GM19438 (cell line): Measurements from ENCODE around the gene MAMDC4.
A peak's percentile ranks its signal among the peaks of the same experiment; 100 is the strongest.
"Not testable (repeated sequence)": the region's sequence is repeated elsewhere in the genome, so short reads cannot be mapped to it uniquely, and the experiment has no call there.

Experiments used
- ATAC-seq: cut with Tn5 transposase; IDR thresholded peaks from one replicate; pipeline ENCODE4 v1.9.1; 2021; ENCODE audit warnings: low read depth; ENCODE audit not compliant: unreplicated experiment

The MAMDC4 gene

DNA sequence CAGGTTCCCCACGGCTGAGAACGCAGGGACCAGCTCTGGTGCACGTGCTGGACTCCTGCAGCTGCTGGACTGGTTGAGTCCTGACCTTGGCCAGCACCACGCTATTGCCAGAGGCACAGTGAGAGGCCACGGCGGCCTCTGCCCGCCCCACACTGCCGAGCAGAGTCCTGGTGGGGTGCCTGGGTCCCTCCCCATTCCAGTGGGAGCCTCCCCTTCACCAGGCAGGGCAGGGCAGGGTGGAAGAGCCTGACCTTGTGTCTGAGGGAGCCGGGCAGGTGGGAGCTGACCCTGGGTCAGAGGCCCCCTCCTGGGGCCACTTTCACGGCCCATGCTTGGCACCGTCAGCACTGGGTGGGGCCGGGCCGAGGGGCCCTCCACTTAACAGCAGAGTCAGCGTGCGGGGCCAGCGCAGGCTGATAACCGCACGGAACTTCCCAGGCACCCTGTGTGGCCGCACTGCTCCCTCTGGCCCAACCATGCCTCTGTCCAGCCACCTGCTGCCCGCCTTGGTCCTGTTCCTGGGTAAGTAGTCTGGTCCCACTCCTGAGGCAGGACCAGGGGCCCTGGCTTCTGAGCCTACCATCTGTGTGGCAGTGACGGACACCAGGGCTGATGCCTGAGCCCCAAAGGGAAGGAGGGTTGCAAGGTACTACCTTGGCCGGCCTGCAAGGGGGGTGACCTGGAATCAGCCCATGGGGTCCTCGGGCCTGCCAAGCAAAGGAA is at the start of gene MAMDC4:
MAMDC4 (plus strand) TSS at position 406 of the 723 bp plus-strand sequence; CDS start at position 477, 71 bp downstream.
- no peak for ATAC-seq

DNA sequence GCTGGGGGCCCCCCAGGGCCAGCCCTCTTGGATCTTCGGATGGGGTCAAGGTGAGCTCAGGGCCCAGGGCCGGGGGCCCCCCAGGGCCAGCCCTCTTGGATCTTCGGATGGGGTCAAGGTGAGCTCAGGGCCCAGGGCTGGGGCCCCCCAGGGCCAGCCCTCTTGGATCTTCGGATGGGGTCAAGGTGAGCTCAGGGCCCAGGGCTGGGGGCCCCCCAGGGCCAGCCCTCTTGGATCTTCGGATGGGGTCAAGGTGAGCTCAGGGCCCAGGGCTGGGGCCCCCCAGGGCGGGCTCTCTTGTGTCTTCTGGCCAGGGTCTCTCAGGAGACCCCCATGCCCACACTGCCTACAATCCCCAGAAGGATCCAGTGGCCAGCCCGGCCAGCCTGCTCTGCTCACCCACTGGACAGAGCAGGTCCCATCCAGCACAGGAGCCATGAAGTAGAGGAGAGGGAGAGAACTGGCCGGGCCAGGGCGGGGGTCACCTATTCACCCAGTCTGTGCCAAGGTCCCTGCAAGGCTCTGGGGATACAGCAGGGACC is 49.1 kb upstream of the MAMDC4 start:
- ATAC-seq: not testable (repeated sequence)

DNA sequence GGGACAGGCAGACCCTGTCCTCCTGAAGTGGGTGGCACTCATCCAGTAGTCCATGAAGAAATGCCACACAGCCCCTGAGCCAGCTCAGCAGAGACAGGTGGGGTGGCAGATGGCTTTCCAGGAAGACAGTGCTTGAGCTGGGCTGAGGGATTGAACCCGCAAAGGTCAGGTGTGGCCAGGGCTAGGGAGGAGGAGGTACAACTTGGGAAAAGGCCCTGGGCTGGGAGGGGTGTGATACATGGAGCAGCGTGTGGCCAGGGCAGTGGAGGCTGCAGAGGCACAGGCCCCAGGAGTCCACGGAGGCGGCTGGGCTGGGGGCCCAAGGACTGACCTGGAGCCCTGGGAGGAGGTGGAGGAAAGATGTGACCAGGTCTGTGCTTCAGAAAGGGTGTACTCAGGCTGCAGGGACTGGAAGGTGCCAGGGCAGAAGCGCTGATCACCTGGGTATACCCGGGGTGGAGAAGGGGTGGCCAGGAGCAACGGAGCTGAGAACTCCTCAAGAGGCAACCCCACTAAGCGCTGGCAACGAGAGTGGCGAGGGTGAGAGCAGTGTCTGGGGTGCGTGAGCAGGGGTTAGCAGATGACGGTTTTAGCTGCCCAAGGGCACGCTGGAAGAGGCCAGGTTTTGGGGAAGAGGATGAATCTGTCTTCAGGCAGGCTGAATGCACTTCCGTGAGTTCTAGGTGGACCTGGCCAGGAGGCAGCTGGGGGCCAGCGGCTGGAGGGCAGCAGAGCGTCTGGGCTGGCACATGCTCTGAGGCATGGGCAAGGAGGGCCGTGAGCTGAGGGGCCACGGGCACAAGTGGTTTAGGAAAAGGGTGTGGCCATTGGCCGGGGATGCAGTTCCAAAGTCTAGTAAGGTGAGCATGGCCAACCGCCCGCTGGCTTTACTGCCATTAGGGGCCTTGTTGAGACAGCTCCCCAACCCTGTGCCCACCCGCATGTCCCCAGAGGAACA is 48.3 kb upstream of the MAMDC4 start:
- ATAC-seq: no peak

DNA sequence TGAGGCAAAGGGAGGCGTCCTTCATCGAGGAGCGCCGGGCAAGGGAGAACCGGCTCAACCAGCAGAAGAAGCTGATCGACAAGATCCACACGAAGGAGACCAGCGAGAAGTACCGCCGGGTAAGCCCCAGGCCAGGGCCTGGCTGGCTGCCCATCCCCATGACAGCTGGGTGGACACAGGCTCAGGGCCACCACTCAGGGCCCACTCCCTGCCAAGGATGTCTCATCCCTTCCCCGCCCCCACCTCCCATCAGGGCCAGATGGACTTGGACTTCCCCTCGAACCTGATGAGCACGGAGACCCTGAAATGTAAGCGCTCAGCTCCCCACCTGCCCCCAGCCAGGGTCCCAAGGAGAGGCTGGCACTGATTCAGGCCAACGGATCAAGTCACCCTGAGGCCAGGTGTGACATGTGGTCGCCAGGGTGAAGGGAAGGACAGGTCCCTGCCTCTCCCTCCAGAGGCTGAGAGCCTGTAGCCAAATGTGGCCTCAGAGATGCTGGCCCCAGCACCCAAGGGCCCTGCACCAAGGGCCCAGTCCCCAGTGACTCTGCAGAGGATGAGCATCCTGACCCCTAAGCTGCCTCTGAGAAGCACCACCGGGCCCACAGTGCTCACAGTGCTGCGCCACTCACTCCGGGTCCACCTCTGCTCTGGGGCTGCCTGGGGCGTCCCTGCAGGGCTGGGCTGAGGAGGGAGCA is 47.5 kb upstream of the MAMDC4 start:
- no peak for ATAC-seq

DNA sequence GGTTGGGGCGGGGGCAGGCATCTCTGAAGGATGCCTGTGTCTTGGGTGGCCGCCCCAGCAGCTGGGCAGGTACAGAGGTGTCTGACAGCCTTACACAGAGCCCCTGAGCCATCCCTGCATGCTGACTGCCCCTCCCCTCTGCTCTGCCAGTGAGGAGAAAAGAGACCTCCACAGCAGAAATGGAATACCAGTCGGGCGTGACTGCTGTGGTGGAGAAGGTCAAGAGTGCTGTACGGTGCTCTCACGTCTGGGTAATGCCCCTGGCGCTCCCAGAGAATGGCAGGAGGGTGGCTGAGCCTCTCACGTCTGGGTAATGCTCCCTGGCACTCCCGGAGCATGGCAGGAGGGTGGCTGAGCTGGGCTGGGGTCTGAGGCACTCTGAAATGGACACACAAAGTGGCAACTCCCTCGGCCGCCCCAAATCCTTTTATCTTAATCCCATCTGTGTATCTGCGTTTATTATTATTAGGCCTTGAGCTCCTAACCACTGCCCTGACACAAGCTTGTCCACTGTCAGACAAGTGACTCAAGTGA is 46.9 kb upstream of the MAMDC4 start:
- ATAC-seq: no peak

DNA sequence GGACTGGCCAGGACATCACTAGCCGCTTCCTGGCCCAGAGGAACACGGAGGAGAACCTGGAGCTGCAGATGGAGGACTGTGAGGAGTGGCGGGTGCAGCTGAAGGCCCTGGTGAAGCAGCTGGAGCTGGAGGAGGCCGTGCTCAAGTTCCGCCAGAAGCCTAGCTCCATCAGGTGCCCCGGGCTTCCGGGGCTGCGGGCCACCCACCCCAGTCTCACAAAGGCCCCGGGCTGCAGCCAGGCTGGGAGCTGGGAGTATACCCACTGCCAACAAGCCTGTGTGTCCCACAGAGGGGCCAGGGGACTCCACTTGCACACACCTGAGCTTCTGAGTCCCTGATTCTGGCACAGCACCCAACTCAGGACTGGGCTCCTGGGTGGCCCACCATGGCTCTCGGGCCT is 46.1 kb upstream of the MAMDC4 start:
- ATAC-seq: no peak

DNA sequence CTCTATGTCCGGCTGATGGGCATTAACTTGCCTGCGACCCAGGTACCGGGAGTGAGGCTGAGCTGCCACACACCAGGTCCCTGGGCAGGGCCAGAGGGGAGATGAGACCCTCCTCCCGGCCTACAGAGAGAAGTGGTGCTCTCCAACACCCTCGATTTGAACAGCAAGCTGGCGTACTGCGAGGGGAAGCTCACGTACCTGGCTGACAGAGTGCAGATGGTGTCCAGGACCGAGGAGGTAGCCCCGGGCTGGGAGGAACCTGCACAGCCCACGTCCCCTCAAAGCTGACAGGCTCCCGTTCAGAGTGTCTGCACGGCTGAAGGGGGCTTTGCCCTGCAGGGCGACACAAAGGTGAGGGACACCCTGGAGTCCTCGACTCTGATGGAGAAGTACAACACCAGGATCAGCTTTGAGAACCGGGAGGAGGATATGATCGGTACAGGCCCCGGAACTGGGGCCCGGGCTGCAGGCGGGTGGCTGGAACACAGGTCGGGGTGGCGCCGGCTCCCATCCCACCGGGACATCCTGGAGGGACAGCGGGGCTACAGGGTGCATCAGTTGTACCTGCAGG is 45.4 kb upstream of the MAMDC4 start:
- no peak for ATAC-seq

DNA sequence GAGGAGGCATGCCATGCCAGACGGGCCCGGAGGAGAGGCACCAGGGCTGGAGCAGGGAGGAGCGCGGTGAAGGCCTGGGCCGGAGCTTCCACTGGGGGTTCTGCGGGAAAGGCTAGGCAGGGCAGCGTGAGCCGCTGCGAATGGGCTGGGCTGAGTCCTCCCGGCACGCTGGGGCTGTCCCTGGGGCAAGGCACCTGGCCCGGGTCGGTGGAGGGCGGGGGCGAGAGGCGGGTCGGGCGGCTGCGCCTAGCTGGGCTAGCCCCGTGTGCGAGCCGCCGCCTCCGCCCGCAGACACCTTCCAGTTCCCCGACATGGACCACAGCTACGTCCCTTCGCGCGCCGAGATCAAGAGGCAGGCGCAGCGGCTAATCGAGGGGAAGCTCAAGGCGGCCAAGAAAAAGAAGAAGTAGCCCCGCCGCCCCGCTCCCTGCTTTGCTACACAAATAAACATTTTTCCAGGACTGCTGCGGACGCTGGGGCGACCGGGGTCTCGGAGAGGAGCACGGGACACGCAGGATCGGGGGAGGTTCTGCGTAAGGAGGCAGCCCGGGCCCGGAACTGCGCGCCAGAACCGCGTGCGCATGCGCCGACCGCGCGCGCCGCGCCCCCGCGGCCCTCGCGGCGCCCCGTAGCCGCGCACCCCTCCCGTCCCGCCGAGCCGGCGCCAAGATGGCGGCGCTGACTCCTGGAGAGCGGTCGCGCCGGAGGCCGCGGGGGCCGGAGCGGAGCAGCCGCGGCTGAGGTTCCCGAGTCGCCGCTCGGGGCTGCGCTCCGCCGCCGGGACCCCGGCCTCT is 44.7 kb upstream of the MAMDC4 start, which contains the start of gene RABL6:
RABL6 (plus strand) TSS at position 668 of the 794 bp plus-strand sequence. CDS start 249 bp downstream, outside the sequence.
- ATAC-seq: peak; percentile 74

DNA sequence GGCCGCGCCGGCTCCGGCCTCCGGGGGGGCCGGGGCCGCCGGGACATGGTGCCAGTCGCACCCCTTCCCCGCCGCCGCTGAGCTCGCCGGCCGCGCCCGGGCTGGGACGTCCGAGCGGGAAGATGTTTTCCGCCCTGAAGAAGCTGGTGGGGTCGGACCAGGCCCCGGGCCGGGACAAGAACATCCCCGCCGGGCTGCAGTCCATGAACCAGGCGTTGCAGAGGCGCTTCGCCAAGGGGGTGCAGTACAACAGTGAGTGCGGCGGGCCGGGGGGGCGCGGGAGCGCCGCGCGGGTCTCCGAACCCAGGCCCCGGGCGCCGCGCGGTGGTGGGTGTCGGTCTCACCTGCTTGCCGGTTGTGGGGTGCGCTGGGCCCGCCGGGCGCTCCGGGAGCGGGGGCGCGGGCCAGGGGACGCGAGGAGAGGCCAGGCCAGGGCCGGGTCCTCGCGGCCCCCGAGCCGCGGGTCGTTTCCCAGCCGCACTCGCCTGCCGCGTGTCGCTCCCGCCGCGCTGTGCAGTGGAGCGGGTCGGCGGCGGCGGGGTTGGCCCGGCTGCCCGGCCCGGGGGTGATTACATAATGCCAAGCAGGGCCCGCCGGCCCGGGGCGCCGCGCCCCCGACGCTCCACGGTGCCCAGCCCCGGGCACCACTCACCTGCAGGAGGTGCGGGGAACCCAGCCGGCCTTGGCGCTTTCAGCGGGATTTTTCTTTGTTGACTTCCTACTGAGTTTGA is 43.9 kb upstream of the MAMDC4 start:
- peak; percentile 30 for ATAC-seq

DNA sequence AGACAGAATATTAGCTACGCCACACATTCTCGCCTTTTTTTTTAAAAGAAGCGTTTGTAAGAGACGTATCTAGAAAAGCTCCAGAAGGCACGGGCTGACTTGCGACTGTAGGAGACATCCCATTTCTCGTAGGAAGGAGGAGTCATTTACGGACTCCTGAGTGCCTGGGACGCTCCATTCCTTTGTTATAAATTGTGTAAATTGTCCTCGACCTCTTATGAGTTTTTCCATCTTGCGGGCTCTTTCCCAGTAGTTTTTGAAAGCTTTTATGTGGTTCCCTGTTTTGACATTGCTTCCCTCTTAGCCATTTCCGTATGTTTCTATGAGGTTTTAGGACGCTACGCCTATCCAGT is 43.4 kb upstream of the MAMDC4 start:
- no peak for ATAC-seq

DNA sequence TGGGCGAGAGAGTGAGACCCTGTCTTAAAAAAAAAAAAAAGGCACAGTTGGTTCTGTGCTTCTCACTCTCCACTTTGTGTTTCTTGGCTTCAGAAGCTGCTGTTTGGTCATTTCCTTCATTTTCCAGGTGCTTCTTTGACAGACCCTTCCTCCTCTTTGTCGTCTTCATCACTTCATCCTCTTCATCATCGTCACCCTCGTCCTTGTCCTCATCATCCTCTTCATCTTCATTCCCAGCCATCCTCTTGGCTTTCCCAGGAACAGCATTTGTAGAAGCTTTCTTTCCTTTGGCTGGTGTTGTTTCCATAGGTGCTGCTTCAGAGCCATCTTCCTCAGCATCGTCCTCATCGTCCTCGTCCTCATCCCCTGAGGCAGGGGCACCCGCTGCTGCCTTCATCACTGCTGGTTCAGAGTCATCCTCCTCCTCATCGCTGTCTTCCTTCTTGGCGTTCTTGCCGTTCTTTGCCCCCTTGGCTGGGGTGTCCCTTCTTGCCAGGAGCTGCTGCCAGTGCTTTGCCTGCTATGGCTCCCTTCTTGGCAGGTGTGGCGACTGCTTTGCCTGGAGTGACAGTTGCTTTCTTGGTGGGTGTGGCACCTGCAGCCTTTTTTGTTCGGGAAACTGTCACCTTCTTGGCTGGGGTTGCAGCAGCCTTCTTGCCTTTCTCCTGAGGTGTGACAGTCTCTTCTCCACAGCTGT is 37.3 kb upstream of the MAMDC4 start:
- ATAC-seq: no peak

DNA sequence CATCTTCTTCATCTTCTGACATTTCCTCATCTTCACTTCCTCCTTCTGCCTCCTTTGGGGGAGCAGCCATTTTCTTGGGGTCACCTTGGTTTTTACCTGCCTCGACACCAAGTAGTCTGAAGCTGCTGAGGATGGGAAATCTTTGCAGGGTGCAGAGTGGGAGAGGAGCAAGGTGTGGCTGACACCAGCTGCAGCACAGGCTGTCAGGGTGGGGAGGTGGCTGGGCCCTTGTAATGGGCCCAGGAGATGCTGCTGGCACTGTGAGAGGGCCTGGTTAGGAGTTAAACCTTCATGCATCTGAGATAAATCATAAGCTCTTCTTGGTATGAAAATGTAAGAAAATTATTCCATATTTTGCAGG is 36.7 kb upstream of the MAMDC4 start:
- ATAC-seq: no peak

DNA sequence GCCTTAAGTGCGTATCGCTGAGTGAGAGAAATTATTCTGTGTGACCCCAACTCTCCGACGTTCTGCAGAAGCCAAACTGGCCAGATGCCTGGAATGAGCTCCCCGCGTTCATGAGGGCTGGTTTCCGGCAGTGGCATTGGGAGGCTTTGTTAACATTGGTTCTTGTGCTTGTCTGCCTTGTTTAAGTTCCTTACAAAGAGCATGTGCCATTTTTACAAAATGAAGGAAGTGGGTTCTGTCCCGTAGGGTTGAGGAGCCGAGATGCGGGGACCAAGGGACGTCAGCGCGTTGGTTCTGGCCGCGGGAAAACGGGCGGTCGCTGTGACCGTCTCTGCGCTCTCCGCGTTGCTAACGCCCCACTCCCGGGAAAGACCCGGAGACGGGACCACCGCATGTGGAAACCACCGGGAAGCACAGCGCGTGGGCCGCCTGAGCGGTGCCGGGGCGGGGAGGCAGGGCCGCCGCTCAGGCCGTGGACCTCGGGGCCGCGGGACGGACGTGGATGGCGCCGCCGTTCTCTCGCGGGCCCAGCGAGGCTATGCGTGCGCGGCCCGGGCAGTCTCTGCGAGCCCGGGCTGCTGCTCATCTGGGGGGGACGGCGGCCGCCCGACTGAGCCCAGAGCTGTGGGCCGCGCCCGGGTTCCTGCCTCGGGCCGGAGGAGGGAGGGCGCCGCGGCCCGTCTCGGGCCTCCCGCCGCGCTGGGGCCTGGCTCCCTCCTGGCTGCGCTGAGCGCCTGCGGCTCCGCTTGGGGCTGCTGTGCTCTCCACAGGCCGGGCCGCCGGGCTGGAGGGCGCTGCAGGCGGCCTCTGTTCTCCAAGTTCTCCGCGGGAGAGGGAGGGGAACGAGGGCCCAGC is 30.9 kb upstream of the MAMDC4 start:
- no peak for ATAC-seq

DNA sequence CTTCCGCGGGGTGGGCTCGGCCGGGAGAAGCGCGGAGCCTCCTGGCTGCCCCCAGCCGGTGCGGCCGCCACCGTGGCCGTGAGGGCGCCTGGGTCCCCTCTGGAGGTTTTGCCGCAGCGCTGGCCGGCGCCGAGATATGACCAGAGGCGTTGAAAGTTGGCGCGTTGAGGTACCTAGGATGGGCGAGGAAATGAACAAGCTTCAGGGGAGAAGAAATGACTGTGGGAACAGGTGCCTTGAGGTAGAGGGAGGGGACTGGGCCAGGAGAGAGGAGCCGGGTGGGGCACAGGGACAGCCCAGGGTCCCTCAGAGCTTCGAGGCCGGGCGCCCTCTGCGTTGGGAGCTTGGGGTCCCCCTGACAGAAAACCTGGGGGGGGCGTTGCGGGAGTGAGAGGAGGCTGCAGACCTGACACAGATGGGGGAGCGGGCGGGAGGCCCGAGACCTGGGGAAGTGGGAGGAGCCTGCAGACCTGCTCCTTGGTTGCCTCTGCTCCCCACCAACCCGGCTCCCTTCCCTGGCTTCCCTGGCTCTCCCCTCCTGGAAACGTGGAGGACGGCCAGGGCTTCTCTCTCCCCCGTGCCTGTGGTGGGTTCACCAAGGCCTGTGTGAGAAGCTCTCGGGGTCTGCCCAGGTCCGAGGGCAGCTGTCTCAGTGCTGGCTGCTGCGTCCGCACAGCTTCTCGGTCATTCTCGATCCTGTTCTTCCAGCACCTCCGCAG is 30.2 kb upstream of the MAMDC4 start:
- no peak for ATAC-seq

DNA sequence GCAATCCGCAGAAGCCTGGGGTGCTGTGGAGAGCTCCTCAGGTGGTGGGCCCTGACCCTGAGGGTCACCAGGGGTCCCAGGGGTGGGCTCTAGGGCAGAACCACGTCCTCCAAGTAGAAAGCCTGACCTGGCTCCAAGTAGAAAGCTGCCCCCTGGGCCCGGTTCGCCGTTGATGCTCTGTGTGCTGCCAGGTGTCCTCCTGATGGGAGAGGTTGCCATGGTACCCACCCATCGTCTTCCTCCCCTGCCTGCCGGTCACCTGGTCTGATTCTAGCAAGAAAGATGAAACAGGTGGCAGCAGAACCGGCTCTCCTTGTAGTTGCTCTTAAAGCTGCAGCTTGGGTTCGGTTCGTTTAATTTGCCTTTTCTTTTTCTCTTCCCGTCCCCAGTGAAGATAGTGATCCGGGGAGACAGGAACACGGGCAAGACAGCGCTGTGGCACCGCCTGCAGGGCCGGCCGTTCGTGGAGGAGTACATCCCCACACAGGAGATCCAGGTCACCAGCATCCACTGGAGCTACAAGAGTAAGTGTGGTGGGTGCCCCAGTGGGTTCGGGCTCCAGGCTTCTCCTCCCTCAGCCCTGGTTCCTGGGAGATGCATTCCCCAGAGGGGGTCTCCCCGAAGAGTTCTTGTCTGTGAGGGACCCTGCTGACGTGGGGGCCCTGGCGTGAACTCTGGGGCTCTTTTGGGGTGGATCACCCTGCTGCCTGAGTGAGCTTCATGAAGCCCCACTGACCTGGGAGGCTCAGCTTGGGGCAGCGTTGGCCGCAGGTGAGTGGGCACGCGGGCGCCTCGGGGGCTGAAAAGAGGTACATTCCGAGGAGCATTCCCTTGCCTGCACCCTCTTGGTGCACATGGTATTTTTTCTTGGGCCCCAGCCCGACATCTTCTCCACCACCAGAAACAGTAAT is 28.8 kb upstream of the MAMDC4 start:
- ATAC-seq: no peak
